GF-D8 (cell line): ENCODE results near the gene TIFAB.

ENCODE experiments used
- DNase-seq: peaks from one replicate; lab custom pipeline; 2025; lab: John Stamatoyannopoulos, UW

TIFAB gene

DNA sequence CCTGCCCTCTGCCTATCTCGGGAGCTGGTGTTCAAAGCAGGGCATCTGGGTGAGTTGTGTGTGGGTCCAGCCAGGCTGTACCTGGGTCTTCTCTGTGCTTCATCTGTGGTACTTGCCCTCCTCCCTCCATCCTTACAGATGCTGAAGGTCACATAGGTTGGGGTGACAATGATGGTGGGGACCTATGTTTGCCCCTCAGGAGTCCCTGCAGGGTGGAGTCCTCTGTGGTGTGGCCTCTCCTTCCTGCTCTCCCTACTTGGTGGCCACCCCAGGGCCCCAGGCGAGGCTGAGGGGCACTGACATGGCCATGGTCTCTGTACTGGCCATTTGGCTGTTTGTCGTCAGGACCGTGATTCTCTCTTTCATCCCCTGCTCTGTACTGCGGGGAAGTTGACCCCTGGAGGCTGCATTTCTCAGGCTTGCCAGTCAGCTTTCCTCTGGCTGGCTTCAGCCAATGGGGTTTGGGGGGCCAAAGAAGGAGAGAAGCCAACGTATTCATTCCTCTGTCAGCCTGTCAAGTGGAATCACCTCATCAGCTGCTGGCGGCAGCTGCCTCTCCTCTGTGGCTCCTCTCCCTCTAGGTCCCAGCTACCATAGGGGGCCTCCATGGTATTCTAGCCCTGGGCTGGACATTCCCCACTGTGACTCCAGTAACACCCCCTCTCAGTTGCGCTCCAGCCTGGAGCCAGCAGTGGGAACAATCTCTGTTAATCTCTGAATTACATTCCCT lies 9.6 kb downstream of the TIFAB start:
- no peak for DNase-seq

DNA sequence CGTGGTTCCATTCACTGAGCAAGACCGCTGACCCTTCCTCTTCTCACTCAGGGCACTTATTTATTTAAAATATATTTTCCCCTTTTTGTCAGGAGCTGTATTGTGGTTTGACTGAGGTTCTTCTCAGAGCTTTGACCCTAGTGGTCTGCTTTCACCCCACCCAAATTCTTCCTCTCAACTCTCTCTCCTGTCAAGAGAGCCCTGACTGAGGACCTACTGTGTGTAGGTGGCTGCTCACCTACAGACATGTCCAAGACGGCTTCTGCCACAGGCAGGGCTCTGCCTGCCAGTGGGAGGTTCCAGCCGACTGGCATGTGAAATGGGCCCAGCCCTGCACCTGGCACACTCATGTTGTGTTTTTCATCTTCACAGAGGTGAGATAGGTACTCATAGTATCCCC lies 10.2 kb downstream of the TIFAB start:
- no peak for DNase-seq

- no peak for DNase-seq
Observed at GRCh38 chr5:135441350-135441831, 10.8 kb downstream of the TIFAB start.

- DNase-seq = no peak
Observed at GRCh38 chr5:135440916-135441315, 11.2 kb downstream of the TIFAB start.

DNA sequence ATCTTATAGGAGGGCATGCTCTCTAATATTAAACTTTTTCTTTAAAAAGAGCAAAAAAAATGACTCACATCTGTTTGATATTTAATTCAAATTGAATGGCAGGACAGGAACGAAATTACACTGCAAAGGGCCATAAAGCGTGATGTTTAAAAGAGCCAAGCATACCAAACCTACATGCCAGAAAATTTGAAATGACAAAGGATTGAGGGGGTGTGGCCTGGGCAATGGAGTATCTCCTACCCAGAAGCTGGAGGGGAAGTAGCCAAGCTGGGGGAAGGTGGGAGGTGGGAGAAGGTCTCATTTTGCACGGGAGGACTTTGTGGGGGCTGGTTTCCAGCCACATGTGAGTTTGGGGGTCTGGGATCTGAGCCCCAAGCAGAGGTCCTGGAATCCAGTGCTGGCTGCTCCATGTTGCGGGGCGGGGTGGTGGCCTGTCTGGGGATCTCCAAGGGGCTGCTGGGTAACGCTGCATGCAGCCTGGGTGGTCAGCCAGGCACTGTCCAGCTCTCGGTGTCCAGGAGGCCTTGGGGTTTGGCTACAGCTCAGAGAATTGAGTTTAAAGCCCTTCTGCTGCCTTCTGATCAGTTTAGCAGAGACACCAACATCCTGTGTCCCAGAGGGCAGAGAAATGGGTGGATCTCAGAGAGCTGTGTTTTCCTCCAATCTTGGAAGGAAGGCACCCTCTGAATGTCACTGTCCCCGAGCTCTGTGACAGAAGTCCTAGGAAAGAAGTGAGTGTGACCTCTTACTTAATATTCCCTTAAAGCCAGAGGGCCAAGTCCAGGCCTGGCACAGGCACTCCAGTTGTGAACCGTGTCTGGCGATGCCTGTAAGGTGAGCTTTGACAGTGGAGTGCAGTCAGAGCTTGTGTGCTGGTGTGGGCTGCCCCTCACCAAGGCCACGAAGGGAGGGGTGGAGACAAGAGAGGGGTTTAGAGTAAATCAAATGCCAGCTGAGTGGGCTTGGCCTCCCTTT lies 12.6 kb downstream of the TIFAB start:
- no peak for DNase-seq

GRCh38 chr5:135438636-135439221 lies 13.4 kb downstream of the TIFAB start:
- DNase-seq = no peak

DNA sequence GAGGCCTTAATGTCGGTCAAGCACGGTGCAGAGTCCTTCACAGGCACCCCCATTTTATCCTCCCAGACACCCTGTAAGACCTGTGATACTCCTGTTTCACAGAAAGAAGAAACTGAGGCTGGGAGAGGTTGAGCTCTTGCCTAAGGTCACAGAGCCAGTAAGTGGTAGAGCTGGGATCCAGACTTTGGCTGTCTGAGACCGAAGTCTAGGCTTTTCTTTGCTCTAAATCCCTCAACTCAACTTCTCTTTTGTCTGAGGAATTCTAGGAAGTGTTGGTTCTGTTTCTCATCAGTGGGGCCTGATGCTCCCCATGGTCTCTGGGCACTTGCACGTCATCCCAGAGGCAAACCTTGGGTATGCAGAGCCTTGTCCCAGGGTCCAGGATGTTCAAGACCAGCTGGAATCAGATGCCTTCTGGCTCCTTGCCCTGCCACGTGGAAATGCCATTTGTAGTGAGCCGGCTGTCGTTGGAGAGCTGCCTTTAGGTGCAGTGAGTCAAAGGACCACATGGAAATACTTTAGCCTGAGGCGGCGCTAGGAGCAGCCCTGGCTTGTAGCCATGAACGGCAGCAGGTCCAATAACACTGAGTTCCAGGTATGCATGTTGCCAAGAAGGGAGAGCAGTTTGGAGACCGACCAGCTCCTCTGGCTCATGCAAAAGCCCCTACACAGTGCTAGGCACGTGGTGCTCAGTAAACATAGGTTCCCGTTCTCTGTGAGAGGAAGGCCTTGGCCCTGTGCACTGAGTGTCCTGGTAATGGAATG lies 14.2 kb downstream of the TIFAB start:
- DNase-seq = no peak

DNA sequence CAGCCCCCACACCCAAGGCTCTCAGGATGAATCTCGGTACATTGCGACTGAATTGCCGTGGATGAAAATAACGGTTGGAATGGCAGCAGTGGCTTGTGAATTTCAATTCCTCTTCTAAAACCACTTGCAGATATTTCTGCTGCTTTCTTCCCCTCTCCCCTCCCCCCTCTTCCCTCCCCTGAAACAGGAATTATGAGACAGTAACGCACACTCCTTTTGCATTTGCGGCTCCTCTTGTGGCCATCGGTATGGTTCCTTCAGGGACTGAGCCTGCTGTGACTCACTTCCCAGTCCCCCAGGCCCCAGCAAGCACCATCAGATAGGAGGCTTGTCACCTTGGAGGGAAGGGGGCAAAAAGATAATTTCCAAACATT lies 14.7 kb downstream of the TIFAB start:
- no peak for DNase-seq

GRCh38 chr5:135436951-135437418 lies 15.2 kb downstream of the TIFAB start:
- DNase-seq = no peak

- no peak for DNase-seq
Observed at GRCh38 chr5:135435467-135436330, 16.5 kb downstream of the TIFAB start.

DNA sequence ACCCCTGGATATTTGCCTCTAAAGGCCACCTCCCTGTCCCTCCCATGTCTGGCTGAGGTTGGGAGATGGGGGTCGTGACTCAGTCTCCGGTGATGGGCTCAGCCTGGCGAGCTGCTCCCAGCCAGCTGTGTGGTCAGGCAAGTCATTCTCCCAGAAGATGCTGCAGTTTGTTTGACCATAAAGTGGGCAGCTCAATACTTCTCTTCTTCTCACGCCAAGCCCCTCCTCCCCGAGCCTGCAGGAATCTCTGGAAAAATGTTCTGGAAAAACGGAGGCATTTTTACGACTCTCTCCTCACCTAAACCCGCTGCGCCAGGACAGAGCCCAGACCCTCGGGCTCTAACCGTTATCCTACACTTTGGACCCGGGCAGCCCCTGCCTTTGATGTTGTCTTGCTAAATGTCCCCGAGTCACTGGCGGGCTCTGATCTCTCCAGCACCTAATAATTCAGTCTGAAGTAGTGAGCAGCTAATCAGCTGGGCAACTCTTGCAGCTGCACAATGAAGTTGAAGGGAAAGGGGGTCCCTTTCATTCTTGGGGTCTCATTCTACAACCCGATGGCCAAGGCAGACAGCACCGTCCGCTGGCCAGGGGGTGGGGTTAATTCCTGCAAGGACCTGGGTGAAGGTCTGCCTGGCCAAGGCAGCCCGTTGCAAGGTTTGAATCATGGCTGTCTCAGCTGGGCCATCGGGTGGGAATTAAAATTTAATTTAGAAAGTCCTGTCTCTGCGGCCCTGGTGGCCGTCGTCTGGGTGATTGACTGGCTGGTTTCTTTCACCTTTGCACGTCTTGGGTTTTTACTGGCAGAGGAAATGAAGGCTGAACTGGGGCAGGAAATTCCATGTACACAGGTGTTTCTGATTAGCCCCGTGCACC lies 17.3 kb downstream of the TIFAB start:
- DNase-seq = no peak

GRCh38 chr5:135433681-135434426 lies 18.3 kb downstream of the TIFAB start:
- DNase-seq = no peak

DNA sequence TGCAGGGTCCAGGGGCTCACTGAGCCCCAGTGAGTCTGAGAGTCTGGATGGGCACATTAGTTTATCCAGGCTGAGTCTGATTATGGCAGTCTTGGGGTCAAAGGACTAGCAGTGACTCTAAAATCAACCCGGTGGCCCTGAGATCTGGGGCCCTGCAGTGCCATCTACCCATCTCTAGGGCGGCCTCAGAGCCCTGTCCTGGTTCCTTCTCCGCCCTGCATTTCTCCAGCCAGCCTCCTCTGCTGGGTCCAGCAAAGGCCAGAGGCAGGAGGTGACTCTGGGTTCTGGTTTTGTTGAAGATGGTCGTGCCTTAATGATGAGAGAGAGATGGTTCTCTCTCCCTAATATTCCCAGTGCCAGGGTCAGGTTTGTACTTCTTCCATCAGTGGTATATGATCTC lies 20.0 kb downstream of the TIFAB start:
- no peak for DNase-seq

GRCh38 chr5:135430135-135430437 lies 22.1 kb downstream of the TIFAB start:
- DNase-seq = no peak

DNA sequence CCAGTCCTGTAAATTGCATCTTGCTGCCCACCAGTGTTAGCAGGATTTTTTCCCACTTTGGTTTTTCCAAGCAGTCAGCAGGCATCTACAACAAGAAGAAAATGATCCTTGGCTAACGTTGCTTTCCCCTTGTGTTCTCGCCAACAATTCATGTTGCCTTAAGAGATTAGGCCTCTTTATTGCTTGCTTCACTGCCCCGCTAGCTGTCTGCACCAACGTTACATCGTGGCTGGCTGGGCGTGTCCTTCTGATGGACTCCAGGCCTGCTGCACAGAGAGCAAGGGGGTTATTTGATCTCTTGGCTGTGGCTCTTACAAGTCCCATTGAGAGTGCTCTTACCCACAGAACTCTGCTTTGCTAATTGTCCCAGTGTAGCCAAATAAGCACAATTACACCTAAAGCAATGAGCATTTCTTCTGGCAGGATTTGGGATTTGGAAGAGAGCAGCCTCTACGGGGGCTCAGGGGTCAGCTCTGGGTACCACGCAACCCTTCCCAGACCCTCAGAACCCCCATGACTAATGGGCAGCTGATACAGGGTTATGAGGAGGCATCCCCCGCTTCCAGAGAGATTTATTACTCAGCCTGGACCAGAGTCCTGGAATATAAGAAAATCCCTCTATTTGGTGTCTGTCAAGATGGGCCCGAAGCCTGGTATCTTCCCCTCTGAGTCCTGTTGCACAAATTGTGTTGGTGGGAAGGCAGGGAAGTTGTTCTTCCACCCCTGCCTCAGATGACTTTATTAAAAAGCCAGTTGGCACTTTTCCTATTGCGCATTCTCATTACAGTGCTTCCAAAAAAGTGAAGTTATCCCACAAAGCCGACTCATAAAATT lies 22.6 kb downstream of the TIFAB start:
- no peak for DNase-seq

GRCh38 chr5:135428586-135428985 lies 23.6 kb downstream of the TIFAB start:
- no peak for DNase-seq

DNA sequence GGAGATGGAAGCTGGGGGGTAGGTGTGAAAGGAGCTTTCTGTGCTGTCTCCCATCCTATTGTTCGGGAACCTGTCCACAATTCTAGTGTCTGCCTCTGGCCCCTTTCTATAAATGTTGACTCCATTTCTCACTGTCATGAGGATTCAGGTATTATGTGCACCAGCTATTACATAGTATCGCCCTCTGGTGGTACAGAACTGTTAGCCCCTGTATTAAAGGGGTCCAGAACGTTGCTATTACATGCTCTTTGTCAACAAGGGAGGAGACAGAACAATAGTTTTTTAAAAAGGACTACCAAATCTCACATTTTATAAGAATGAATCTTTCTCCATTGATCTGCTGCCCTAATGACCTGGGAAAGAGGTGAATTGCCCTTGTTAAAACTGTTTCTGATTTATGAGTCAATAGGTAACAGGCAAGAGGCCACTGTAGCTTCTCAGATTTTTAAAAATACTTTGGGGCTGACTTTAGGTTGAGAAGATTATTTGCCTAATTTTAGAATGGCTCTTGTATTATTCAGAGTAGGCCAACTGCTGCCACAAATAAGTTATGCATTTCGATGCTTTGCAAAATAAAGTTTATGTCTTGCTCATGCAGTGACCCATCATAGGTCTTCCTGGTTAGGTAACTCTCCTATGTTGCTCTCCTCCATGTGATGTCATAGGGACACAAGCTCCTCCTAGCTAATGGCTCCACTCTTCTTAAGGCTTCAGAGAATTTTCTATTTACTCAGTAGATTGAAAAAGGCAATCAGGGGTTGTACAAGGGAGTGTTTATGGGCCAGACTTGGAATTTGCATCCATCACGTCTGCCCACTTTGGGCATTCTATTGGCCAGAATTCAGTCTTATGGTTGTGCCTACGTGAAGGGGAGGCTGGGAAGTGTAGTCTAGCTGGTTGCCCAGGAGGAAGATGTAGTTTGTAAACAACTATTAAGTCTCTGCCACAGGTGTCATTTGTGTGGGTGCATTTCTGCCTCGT lies 25.8 kb downstream of the TIFAB start:
- DNase-seq = peak; percentile 36
